ENCODE measurements around the gene COL1A2.

COL1A2 gene

DNA sequence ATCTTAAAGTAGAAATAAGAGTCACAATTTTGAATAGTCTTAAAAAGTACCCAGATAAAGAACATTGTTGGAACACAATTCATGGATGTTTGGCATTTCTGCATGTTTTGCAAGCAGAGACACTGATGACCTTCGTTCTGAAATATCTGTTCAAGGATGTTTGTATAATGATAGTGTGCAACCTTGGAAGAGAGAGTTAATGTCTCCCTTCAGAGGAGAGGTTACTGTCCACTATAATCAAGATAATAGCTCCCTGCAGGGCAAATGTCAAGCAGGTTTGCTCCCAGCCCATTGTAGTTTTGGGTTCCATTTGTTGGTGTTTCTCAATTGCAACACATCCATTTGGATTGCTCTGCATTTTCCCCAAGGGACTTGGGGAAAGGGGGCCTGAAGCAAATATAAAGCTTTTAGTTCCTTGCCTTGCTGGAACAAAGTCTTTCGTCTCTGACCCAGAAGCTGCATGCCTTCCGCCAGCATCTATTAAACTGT, 45.2 kb downstream of the COL1A2 start:
- no peak for DNase-seq

DNA sequence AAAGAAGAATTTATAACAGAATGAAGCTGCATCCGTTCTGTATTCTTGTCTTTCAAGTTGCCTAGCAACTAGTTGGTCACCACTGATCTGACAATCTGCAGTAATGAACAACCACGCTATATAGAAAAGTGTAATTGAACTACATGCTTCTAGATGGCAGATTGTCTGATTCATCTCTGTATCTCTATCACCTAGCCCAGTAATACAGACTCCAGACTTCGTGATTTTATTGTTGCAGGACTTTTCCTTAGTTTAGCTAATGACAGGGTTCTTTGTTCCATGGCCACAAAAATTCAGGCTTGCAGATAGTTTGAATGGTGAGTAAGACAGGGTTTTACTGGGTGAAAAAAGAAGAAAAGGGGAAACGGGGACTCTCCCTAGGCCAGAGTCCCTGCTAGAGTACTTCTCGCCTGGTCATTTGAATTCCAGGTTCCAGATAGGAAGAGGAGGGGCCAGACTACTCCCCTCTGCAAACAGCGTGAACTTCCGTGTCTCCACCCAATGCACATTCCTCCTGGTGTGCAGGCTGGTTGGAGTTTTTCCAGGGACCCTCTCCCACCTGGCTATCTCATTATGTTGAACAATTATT, 45.9 kb downstream of the COL1A2 start:
- DNase-seq = no peak

DNA sequence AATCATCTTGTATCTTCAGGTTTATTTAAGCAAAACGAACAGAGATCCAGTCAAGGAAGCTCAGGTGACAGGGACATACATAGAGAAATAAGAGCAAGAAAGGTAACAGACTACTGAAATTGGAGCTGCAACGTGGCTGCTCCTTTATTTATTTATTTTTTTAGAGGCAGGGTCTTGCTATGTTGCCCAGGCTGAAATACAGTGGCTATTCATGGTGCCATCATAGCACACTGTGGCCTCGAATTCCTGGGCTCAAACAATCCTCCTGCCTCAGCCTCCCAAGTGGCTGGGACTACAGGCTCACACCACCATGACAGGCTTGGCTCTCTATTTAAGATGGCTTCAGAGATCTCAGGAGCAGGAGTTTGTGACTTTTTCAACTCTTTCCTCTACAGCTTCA, 46.4 kb downstream of the COL1A2 start:
- no peak for DNase-seq

DNA sequence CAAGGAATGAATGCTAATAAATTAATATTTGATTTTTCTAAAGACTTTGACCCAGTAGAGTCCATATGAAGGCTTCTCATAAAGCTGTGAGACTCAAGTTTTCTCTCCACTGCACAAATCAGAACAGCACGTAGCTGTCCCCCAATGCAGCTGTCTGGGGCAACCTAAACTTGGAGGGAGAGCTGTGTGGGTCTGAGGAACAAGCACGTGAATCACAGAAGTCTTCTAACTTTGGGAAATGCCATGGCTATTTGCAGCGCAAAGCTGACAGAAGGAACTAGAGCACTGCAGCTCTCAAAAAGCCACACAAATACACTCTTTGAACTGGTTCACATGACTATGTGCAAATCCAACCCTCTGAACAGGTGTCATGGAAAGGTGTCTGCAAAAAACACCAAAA, 47.9 kb downstream of the COL1A2 start:
- no peak for DNase-seq

DNA sequence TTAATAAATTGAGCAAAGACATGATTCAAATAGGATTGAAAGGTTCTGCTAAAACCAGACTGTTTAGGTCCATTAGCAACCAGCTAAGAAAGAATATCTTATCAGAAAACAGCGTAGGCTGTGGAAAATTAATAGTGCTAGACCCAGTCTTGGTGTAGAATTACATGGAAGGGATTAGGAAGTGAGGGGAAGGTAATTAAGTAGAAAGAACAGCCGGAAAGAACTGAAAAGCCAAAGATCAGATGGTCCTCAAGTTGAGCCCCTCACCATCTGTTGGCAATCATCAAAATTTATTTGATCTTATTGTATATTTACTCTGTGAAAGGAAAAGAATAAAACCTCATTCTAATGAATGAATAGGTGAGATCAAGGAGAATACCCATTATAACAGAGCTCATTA, 50.1 kb downstream of the COL1A2 start:
- no peak for DNase-seq

DNA sequence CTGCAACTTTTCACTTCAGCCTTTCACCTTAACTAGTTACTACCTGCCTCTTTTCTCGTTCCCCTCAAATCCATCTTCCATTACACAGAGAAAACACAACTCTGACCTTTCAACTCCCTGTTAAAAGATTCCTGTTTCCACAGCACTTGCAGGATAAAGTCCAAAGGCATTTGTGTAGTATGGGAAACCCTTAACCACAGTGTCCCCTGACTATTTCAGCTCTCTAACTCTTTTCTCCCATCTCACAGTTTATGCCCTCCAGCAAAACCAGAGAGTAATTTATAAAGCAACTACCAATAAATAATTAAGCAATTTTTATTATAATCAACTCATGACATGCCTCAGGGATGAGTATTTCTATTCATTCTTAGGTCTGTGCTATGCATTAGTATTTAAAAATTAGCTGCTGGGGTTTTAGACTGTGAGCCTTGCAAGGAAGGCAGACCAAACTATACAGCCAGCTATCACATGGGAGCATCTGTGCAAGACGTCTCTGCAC, 51.0 kb downstream of the COL1A2 start:
- DNase-seq = no peak

DNA sequence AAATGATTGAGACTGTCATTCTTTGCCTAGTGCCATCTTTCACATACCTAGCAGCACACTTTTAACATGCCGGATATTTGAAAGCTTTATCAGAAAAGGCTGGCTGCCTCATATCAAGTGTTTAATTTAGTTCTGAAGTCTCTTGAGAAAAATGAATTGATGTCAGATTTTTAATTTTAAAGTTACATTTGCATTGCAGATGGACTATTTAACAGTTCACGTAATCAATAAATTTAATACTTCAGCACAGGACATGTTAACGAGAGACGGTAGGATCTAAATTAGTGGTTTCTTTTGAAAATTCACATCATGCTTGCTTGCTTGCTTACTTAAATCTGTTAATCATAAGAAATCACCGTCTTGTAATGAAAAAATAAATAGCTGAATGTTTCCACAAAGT, 51.6 kb downstream of the COL1A2 start:
- no peak for DNase-seq

DNA sequence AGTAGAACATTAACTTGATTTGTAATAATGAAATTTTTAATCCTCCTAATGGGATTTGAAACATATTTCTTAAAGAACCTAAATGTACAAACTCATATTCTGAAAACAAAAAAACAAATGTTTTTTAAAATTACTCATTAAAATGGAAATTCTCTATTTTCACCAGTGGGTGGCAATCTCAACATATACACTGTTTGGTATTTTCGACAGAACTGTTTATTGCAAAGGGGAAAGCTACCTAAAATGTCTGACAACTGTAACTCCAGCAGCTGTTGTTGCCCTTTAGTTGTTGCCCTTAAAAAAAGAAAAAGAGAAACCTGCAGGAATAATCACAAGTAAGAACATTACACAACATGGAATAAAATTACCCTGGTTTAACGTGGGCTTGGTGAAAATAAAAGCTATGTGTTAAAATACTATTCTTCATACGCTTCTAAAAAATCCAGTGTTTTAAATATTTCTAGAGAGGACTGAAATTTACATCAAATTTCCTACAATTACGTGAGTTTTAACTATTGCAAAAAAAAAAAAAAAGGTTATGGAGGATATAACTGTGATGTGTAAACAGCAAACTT, 54.5 kb downstream of the COL1A2 start:
- no peak for DNase-seq

DNA sequence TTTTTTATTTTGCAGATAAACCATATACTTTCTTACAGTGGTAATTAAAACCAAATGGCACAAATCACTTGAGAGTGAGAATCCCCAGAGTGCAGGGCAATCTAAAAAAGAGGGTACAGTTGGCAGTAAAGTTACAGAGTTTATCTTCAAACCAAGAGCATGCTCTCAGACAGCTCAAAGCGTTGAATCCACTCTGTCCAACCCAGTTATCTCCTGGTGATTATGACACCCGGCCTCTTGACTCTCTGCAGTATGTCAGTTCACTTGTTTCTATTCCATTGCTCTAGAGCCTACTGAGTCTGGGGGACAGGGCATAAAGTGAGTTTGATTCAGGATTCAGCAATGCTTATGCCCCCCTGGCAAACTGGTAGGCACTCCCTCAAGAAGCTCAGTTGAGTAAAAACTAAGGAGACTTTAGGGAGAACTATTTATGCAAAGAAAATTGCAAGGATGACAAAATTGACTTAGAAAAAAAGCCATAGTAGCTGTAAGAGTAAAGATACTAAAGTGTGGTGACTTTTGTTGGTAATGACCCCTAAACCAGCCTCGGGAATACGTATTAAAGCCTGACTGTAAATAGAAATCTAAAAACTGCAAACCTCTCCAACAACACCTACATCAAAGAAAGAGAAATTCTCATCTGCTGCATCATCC, 55.5 kb downstream of the COL1A2 start:
- DNase-seq = no peak

DNA sequence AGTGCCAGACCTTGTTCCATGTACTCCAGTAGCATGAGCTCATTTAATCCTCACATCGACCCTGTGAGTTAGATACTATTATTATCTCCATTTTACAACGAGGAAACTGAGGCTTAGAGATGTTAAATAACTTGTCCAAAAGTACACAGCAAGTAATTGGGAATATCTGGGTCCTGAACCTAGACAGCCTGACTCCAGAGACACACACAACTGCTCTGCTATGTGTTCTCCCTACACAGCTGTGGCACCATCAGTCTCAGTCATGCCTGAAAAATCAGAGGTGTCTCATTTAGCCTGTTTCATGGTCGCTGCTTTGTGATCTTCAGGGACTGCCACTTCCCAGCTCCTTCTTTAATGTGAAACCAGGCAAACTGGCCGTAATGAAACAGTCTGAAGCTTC, 56.5 kb downstream of the COL1A2 start:
- DNase-seq = no peak

DNA sequence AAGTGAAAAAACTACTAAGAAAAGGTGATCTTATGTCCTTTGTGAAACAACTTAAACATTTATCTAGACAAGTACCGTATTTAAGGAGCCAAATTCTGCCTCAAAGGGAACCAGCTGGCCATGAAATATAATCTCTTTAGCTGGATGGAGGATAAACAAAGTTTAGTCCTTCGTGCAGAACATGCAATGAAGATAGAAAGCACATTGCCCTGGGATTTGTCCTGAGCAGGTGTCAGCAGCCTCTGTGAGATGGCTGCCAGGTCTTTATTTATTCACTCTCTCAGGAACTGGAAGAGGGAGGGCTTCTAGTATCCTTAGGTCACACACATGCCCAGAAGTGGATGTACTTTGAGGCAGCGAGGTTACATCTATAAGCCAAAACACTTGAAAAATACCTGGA, 57.5 kb downstream of the COL1A2 start:
- no peak for DNase-seq

DNA sequence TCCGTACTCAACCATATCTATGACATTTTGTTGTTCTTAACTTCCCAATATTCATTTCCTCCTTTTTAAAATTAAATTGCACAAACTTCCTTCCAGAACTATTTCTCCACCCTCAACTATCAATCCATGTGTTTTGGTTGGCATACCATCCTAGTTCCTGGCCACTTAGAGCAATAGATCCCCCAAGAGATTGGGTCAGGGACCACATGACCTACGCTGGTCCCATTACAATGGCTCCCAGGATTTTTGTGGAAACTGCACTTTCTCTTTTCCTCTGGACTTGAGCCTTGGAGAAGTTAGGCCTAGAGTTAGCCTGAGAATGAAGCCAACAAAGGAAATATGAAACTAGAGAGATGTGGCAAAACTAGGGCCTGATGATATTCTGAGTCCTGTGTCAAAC, 59.2 kb downstream of the COL1A2 start:
- no peak for DNase-seq

DNA sequence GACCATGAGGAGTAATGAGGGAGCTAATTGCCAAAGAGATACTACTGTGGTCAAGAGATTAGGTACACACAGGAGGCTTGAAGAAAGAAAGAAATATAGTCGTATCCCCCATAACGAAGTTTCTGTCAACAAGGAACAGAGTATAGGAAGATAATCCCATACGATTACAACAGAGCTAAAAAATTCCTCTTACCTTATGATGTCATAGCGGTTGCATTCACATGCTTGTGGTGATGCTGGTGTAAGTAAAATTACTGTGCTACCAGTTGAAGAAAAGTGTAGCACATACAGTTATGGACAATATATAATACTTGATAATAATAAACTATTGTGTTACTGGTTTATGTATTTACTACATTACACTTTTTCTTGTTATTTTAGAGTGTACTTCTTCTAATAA, 63.3 kb downstream of the COL1A2 start:
- DNase-seq = no peak

DNA sequence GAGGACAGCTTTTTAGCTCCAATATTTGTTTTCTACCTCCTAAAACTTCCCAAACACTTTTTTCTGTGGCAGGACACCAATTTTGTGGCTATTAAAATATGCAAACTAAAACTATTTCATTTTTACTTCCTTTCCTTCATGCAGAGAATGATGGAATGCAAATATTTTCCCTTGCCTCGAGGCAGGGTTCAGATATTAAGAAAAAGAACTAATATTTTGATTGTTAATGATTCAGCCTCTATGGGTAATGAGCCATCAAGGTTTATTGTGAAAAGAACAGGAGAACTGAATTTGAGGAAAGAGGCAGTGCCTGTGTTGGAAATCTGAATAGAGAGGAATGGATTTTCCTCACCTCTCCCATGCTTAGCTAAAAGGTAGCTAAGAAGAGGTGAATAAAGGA, 71.8 kb downstream of the COL1A2 start:
- DNase-seq = no peak

DNA sequence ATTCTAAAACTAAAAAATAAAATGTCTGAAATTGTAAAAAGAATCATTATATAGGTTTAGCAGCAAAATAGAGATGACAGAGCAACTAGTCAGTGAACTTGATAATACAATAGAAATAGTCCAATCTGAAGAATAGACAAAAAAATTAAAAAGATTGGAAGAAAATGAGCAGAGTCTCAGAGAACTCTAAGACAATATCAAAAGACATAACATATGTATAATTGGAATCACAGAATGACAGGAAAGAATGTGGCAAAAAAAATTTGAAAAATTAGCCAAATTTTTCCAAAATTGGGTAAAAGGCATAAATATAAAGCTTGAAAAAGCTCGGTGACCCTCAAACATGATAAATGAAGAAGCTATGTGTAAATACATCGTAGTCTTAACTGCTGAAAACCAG, 76.9 kb downstream of the COL1A2 start:
- DNase-seq = no peak

DNA sequence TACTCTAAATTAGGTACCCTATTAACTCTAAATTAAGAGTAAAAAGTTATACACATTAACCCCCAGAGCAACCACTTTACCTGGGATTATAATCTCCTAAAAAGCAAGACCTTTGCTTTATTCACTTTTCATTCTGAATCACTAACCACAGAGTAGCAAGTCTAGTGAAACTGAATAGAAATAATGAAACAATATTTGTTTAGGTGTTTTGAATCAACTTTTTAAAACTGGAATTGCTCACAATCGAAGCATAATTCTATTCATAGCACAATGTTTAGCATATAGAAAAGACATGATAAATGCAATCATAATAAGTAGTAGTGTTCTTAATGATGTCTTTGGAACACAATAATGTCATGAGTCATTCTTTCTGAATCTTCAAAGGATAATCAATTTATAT, 77.9 kb downstream of the COL1A2 start:
- DNase-seq = no peak

DNA sequence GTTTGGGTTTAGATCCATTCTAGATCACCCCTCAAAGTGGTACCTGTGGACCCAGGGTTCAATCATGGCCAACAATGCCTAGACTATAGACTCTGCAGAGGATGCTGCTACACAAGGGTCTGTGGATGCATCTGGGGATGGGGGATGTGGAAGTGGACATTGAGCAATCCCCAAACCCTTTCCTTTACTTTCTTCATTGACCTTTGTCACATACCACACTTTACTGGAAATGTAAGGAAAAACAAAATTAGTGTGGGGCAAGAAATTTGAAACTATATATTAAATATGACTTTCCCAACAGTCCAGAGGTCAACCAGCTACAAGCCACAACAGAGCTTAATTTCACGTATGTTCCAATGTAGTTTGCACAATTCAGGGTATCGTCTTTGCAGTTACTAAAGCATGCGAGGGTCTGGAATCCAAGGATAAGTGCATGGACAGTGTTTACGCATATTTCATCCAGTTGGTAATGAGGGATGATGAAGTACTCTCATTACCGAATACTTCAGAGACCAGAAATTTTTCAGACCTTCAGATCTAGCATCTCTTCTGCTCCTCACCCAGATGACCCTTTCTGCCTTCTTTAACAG, 81.7 kb downstream of the COL1A2 start:
- DNase-seq = no peak

DNA sequence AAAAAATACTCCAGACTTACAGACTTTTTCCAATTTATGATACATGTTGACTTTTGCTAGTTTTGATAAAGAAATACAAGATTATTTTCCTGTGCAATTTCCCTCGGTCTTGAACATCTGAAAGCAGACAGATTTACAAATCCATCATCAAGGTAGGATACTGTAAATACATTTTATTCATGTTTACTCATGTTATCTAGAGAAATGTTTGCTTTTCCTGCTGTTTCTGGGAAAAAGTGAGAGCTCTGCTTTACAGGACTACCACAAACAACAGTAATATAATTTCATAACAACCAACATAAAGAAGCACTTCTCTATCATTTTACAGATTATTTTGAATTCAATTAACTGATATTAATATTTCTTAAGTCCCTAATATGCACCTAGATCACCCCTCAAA, 83.2 kb downstream of the COL1A2 start:
- no peak for DNase-seq

DNA sequence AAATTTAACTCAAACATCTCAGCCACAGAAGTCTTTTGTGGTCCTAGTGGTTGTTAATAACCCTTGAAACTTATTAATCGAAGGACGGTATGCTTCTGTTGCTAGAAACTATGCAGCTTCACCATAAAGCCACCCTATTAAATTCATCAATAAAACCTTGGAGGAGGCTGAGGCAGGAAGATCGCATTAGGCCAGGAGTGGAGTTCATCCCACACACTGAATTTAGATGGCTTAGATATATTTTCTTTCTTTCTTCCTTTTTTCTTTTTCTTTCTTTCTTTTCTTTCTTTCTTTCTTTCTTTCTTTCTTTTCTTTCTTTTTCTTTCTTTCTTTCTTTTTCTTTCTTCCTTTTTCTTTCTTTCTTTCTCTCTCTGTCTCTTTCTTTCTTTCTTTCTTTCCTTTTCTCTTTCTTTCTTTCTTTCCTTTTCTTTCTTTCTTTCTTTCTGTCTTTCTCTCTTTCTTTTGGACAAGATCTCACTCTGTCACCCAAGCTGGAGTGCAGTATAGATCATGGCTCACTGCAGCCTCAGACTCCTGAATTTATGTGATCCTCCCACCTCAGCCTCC, 84.0 kb downstream of the COL1A2 start:
- DNase-seq = no peak

Data from amniotic stem cell (primary cell).